Fibroblast of peridontal ligament (primary cell): ENCODE data around the gene MRPL23.

Source experiments
- DNase-seq: peaks from one replicate; pipeline ENCODE4 v3.0.0-alpha.2; 2010; ENCODE audit errors: extremely low read depth

The MRPL23 gene

GRCh38 chr11:1921574-1922141 lies 25.5 kb upstream of the MRPL23 start:
- peak; percentile 43 for DNase-seq

- no peak for DNase-seq
These were observed 24.6 kb upstream of the MRPL23 start for GRCh38 chr11:1922481-1923081.

- no peak for DNase-seq
These were observed 23.8 kb upstream of the MRPL23 start for GRCh38 chr11:1923201-1923956.

- DNase-seq = no peak
These were observed 23.0 kb upstream of the MRPL23 start for GRCh38 chr11:1924181-1924580.

GRCh38 chr11:1924646-1925372 lies 22.3 kb upstream of the MRPL23 start:
- no peak for DNase-seq

- no peak for DNase-seq
These were observed 21.6 kb upstream of the MRPL23 start for GRCh38 chr11:1925373-1926155.

GRCh38 chr11:1926156-1927025 lies 20.7 kb upstream of the MRPL23 start:
- no peak for DNase-seq

GRCh38 chr11:1927026-1927847 lies 19.9 kb upstream of the MRPL23 start:
- DNase-seq = no peak

- no peak for DNase-seq
These were observed 19.2 kb upstream of the MRPL23 start for GRCh38 chr11:1927848-1928469.

- DNase-seq = no peak
These were observed 18.7 kb upstream of the MRPL23 start for GRCh38 chr11:1928470-1928890.

- DNase-seq = no peak
These were observed 18.1 kb upstream of the MRPL23 start for GRCh38 chr11:1928891-1929541.

GRCh38 chr11:1929621-1930461 lies 17.3 kb upstream of the MRPL23 start:
- no peak for DNase-seq

GRCh38 chr11:1930462-1930830 lies 16.7 kb upstream of the MRPL23 start:
- DNase-seq = no peak

- DNase-seq = peak; percentile 22
These were observed 15.6 kb upstream of the MRPL23 start for GRCh38 chr11:1931341-1932104.

GRCh38 chr11:1932105-1932480 lies 15.0 kb upstream of the MRPL23 start:
- no peak for DNase-seq

- DNase-seq = no peak
These were observed 14.5 kb upstream of the MRPL23 start for GRCh38 chr11:1932681-1933080.
